HepG2 (cell line): ENCODE results near the gene RNPEPL1. TPM values are rescaled to one million over a fixed set of nuclear protein-coding genes. Genes with fewer than 3 reads are reported as not detected.
A peak's percentile ranks its signal among the peaks of the same experiment; 100 is the strongest.

Source experiments
- AKAP8 ChIP-seq: sonication (generic); formaldehyde crosslinking; IDR thresholded peaks from 2 replicates; pipeline ENCODE4 v1.5.1; 2020; ENCODE audit warnings: mild to moderate bottlenecking, missing genetic modification reagents
- ARNT ChIP-seq: fragments of 450-650 bp; IDR thresholded peaks from 2 replicates; pipeline ENCODE4 v1.6.1; 2017
- GABPB1 ChIP-seq: IDR thresholded peaks from 2 replicates; pipeline ENCODE4 v1.6.1; 2016; ENCODE audit warnings: mild to moderate bottlenecking, missing genetic modification reagents, moderate library complexity, missing compliant biosample characterization
- MEIS1 ChIP-seq: sonication (generic); formaldehyde crosslinking; IDR thresholded peaks from 2 replicates; pipeline ENCODE4 v1.9.0; 2021; ENCODE audit warnings: mild to moderate bottlenecking, missing genetic modification reagents, moderate library complexity, borderline replicate concordance
- MLLT10 ChIP-seq: sonication (generic); formaldehyde crosslinking; IDR thresholded peaks from 2 replicates; pipeline ENCODE4 v1.4.0; 2020; ENCODE audit warnings: missing genetic modification reagents
- PCBP1 ChIP-seq: fragments of 200-400 bp; formaldehyde crosslinking; IDR thresholded peaks from 2 replicates; pipeline ENCODE4 v1.6.1; 2017; ENCODE audit warnings: mild to moderate bottlenecking, low read depth, low read length, borderline replicate concordance
- SAP130 ChIP-seq: IDR thresholded peaks from 2 replicates; pipeline ENCODE4 v1.6.1; 2016; ENCODE audit warnings: low read depth
- SMC3 ChIP-seq: IDR thresholded peaks from 2 replicates; pipeline ENCODE4 v1.6.1; 2011; ENCODE audit warnings: low read length, improper control_type of control experiment
- SP5 ChIP-seq: IDR thresholded peaks from 2 replicates; pipeline ENCODE4 v1.6.1; 2016; ENCODE audit warnings: low read depth, borderline replicate concordance
- ZFYVE20 ChIP-seq: sonication (generic); formaldehyde crosslinking; IDR thresholded peaks from 2 replicates; pipeline ENCODE4 v1.8.0; 2023; ENCODE audit warnings: low read depth, mild to moderate bottlenecking, moderate library complexity, missing genetic modification reagents, borderline replicate concordance
- ZMYM4 ChIP-seq: sonication (generic); formaldehyde crosslinking; IDR thresholded peaks from 2 replicates; pipeline ENCODE4 v1.8.1; 2023; ENCODE audit warnings: mild to moderate bottlenecking, missing genetic modification reagents
- ZNF207 ChIP-seq: fragments of 450-650 bp; IDR thresholded peaks from 2 replicates; pipeline ENCODE4 v1.6.1; 2016; ENCODE audit warnings: antibody characterized with exemption, borderline replicate concordance
- ZNF33B ChIP-seq: sonication (generic); formaldehyde crosslinking; IDR thresholded peaks from 2 replicates; pipeline ENCODE4 v1.5.1; 2020; ENCODE audit warnings: mild to moderate bottlenecking, missing genetic modification reagents
- ZNF552 ChIP-seq: sonication (generic); formaldehyde crosslinking; IDR thresholded peaks from 2 replicates; pipeline ENCODE4 v1.9.0; 2022; ENCODE audit warnings: missing genetic modification reagents, mild to moderate bottlenecking, borderline replicate concordance
- ZNF598 ChIP-seq: sonication (generic); formaldehyde crosslinking; IDR thresholded peaks from 2 replicates; pipeline ENCODE4 v1.5.1; 2020; ENCODE audit warnings: mild to moderate bottlenecking, missing genetic modification reagents, borderline replicate concordance
- ZSCAN20 ChIP-seq: sonication (generic); formaldehyde crosslinking; IDR thresholded peaks from 2 replicates; pipeline ENCODE4 v1.4.0; 2020; ENCODE audit warnings: missing genetic modification reagents, mild to moderate bottlenecking, borderline replicate concordance
- polyA plus RNA-seq, 8 experiments: library from polyadenylated mRNA; depleted of rRNA in 3 of 8; stranded (reverse) in 7 of 8; unstranded in 1 of 8; fragments of >200 nt; fragmentation: Illumina TruSeq in 4 of 8; extraction: Trizol in 4 of 8; gene quantifications; 2 replicates each; pipeline versions ENCODE4 v1.2.1 to v1.2.3, GENCODE V29; 2011 to 2016; ENCODE audit warnings: low read depth in 4 of 8, missing spikeins in 1 of 8, mixed read lengths in 1 of 8; ENCODE audit not compliant: insufficient read depth in 1 of 8
- total RNA-seq, 5 experiments: library from RNA; depleted of rRNA; stranded (reverse); fragments of >200 nt; fragmentation: Illumina TruSeq; extraction: Trizol; gene quantifications; 2 replicates each; pipeline ENCODE4 v1.2.3, GENCODE V29; 2016; ENCODE audit warnings: low read depth in 1 of 5
- TF ChIP-seq, protein P1 (sequence below): sonication (generic); formaldehyde crosslinking; IDR thresholded peaks from 2 replicates; pipeline ENCODE4 v1.8.1; 2022; ENCODE audit warnings: mild to moderate bottlenecking, missing genetic modification reagents
- TF ChIP-seq, protein P2 (sequence below): sonication (generic); formaldehyde crosslinking; IDR thresholded peaks from 2 replicates; pipeline ENCODE4 v1.4.0; 2020; ENCODE audit warnings: mild to moderate bottlenecking, missing genetic modification reagents
- TF ChIP-seq, protein P3 (sequence below): sonication (generic); formaldehyde crosslinking; IDR thresholded peaks from 2 replicates; pipeline ENCODE4 v1.4.0; 2020; ENCODE audit warnings: mild to moderate bottlenecking, missing genetic modification reagents
- TF ChIP-seq, protein P4 (sequence below): sonication (generic); formaldehyde crosslinking; IDR thresholded peaks from 2 replicates; pipeline ENCODE4 v1.8.0; 2023; ENCODE audit warnings: mild to moderate bottlenecking, missing genetic modification reagents
- TF ChIP-seq, protein P5 (sequence below): sonication (generic); formaldehyde crosslinking; IDR thresholded peaks from 2 replicates; pipeline ENCODE4 v1.4.0; 2020; ENCODE audit warnings: mild to moderate bottlenecking, low read depth, missing genetic modification reagents
- TF ChIP-seq, protein P6 (sequence below): conservative IDR thresholded peaks from 2 replicates; pipeline ENCODE4 v1.6.1; 2018; ENCODE audit warnings: missing genetic modification reagents

The RNPEPL1 gene
- total and polyA plus RNA-seq, 2 of the 13 experiments (the other 11 are each of a cell fraction or from before 2014, with no cell fraction given) = 13.0 to 18.0 TPM

DNA sequence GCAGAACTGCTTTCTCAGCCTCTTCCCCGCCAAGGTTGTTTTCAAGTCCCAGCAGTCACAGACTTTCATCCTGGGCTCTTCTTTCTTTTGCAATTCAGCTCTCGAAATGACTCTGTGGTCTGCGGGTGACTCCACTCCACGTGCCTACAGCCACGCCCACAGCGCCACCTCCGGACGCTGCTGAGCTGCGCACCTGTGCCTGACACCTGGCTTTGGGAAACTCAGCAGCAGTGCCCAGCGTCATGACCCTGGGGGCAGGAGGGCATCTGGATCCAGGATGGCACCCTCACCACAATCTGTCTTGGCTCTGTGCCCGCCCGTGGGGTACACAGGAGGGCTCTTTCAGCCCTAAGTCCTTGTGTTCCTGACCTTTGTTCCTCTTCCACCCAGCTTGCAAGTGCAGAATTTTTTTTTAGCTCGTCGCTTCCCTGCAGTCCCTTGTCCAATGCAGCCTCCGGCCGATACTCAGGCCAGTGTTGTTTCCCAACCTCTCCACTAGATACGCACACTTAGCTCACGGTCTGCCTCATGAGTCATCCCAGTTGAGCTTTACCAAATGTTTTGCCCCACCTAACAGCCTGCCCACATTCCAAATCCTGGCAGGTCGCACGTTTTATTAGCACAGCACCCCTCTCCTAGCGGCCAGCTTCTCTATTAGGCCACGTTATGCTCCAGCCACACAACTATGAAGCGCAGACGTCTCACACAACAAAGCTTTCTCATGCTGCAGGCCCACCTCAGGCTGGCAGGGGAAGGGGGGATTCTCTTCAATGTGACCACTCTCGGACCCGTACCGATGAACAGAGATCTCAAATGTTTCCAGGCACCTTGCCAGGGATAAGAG lies 11.7 kb downstream of the RNPEPL1 start (continued):
- TF ChIP-seq, protein P1, sequence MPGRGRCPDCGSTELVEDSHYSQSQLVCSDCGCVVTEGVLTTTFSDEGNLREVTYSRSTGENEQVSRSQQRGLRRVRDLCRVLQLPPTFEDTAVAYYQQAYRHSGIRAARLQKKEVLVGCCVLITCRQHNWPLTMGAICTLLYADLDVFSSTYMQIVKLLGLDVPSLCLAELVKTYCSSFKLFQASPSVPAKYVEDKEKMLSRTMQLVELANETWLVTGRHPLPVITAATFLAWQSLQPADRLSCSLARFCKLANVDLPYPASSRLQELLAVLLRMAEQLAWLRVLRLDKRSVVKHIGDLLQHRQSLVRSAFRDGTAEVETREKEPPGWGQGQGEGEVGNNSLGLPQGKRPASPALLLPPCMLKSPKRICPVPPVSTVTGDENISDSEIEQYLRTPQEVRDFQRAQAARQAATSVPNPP = no peak
- TF ChIP-seq, protein P2, sequence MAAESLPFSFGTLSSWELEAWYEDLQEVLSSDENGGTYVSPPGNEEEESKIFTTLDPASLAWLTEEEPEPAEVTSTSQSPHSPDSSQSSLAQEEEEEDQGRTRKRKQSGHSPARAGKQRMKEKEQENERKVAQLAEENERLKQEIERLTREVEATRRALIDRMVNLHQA (CRISPR knock-in tag) = no peak
- no peak; the same call in 1 of the 2 replicates for TF ChIP-seq ZNF33B (CRISPR knock-in tag)
- TF ChIP-seq AKAP8 (CRISPR knock-in tag) = peak; percentile 21; the same call in 1 of the 2 replicates
- no peak for TF ChIP-seq ZSCAN20
- TF ChIP-seq PCBP1 = no peak
- TF ChIP-seq MEIS1 (CRISPR knock-in tag) = peak; percentile 63; the same call in 1 of the 2 replicates
- no peak for TF ChIP-seq ZNF207
- TF ChIP-seq SP5 (CRISPR knock-in tag) = peak; percentile 89
- TF ChIP-seq SAP130 (CRISPR knock-in tag) = peak; percentile 95
- TF ChIP-seq ZNF552 = peak; percentile 11; the same call in 1 of the 2 replicates
- TF ChIP-seq ZMYM4 = no peak
- TF ChIP-seq GABPB1 (CRISPR knock-in tag) = peak; percentile 69
- TF ChIP-seq ZFYVE20 (CRISPR knock-in tag) = no peak; the same call in 1 of the 2 replicates
- peak; percentile 22 for TF ChIP-seq SMC3
- TF ChIP-seq, protein P3, sequence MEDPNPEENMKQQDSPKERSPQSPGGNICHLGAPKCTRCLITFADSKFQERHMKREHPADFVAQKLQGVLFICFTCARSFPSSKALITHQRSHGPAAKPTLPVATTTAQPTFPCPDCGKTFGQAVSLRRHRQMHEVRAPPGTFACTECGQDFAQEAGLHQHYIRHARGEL (CRISPR knock-in tag) = no peak
- no peak for TF ChIP-seq ARNT
- TF ChIP-seq, protein P4, sequence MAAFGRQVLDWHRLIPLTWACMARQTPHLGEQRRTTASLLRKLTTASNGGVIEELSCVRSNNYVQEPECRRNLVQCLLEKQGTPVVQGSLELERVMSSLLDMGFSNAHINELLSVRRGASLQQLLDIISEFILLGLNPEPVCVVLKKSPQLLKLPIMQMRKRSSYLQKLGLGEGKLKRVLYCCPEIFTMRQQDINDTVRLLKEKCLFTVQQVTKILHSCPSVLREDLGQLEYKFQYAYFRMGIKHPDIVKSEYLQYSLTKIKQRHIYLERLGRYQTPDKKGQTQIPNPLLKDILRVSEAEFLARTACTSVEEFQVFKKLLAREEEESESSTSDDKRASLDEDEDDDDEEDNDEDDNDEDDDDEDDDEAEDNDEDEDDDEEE = no peak
- TF ChIP-seq, protein P5, sequence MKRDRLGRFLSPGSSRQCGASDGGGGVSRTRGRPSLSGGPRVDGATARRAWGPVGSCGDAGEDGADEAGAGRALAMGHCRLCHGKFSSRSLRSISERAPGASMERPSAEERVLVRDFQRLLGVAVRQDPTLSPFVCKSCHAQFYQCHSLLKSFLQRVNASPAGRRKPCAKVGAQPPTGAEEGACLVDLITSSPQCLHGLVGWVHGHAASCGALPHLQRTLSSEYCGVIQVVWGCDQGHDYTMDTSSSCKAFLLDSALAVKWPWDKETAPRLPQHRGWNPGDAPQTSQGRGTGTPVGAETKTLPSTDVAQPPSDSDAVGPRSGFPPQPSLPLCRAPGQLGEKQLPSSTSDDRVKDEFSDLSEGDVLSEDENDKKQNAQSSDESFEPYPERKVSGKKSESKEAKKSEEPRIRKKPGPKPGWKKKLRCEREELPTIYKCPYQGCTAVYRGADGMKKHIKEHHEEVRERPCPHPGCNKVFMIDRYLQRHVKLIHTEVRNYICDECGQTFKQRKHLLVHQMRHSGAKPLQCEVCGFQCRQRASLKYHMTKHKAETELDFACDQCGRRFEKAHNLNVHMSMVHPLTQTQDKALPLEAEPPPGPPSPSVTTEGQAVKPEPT (CRISPR knock-in tag) = no peak
- no peak for TF ChIP-seq MLLT10 (CRISPR knock-in tag)
- peak; percentile 48; the same call in 1 of the 2 replicates for TF ChIP-seq ZNF598 (CRISPR knock-in tag)
- TF ChIP-seq, protein P6, sequence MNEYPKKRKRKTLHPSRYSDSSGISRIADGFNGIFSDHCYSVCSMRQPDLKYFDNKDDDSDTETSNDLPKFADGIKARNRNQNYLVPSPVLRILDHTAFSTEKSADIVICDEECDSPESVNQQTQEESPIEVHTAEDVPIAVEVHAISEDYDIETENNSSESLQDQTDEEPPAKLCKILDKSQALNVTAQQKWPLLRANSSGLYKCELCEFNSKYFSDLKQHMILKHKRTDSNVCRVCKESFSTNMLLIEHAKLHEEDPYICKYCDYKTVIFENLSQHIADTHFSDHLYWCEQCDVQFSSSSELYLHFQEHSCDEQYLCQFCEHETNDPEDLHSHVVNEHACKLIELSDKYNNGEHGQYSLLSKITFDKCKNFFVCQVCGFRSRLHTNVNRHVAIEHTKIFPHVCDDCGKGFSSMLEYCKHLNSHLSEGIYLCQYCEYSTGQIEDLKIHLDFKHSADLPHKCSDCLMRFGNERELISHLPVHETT (CRISPR knock-in tag) = no peak; the same call in 1 of the 2 replicates
